Choroid plexus epithelial cell (primary cell): ENCODE measurements around the gene WNT10A.

Experiments
- DNase-seq: peaks from one replicate; pipeline ENCODE4 v3.0.0-alpha.2; 2010; ENCODE audit warnings: low read depth
- H3K4me3 ChIP-seq: 2 replicates; pipeline ENCODE4 v1.5.1; 2011; ENCODE audit warnings: low read depth, mild to moderate bottlenecking, control low read depth, low read length, moderate library complexity
- TF ChIP-seq, protein P1 (sequence below): conservative IDR thresholded peaks from 2 replicates; pipeline ENCODE4 v1.5.1; 2011; ENCODE audit warnings: low read depth, mild to moderate bottlenecking, control low read depth, inconsistent platforms, low read length, moderate library complexity

WNT10A gene

DNA sequence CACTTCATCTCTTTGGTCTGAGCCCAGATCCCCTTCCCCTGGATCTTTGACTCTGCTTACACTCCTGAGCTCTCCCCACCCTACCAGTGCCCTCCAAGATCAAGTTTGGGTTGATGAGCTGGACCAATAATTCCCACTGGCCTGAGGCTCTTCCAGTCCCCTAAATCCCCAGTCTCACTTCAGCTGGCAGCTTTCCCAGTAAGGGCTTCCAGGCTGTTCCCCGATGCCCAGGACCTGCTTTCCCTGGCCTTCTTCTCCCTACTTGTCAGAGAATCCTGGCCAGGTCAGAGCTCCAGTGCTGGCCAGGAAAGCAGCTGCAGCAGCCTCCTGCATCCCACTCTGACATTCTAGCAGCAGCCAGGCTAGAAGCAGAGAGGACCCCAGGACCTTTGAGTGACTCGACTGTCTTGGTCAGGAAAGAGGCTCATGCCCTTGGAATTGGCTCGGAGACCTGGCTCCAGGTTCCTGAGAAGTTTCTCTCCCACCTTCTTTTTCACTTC lies 17.6 kb upstream of the WNT10A start:
- H3K4me3 ChIP-seq: no peak overlapping the region
- TF ChIP-seq, protein P1, sequence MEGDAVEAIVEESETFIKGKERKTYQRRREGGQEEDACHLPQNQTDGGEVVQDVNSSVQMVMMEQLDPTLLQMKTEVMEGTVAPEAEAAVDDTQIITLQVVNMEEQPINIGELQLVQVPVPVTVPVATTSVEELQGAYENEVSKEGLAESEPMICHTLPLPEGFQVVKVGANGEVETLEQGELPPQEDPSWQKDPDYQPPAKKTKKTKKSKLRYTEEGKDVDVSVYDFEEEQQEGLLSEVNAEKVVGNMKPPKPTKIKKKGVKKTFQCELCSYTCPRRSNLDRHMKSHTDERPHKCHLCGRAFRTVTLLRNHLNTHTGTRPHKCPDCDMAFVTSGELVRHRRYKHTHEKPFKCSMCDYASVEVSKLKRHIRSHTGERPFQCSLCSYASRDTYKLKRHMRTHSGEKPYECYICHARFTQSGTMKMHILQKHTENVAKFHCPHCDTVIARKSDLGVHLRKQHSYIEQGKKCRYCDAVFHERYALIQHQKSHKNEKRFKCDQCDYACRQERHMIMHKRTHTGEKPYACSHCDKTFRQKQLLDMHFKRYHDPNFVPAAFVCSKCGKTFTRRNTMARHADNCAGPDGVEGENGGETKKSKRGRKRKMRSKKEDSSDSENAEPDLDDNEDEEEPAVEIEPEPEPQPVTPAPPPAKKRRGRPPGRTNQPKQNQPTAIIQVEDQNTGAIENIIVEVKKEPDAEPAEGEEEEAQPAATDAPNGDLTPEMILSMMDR: no peak
- DNase-seq: no peak

DNA sequence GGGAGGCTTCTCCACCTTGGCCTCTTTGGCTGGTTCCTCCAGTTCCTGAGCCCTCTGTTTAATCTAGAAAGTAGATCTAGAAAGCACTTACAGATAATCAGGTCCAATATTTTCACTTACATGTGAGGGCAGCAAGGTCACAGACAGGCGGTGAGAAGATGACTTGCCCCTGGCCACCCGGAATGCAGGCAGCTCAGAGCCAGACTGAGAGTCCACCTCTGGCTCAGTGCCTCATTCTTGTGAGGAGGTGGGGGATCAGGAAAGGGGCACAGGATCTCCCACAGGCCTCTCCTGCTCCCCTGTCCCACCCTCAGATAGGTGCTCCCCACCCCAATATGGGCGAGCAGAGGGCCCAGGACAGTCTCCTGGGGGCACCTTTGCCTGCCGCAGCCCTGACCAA lies 15.3 kb upstream of the WNT10A start:
- TF ChIP-seq, protein P1: no peak
- DNase-seq: no peak
- no peak overlapping the region for H3K4me3 ChIP-seq

DNA sequence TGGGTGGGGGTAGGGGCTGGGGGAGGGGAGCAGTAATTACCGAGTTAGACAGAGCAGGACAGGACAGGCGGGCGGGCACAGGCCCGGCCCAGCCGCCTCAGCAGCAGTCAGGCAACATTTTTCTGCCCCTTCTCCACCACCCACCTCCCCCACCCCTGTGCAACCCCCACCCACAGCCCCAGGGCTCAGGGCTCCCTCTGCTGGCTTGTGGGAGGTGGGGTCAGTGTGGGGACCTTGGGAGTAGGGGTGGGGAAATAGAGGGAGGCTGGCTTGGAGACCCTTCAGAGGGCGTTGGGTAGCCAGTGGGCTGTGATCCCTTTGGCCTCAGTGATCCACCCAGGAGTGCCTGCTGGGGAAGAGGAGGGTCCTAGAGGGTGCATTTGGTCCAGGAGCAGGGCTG lies 14.7 kb upstream of the WNT10A start:
- TF ChIP-seq, protein P1: no peak
- no peak overlapping the region for H3K4me3 ChIP-seq
- DNase-seq: no peak

DNA sequence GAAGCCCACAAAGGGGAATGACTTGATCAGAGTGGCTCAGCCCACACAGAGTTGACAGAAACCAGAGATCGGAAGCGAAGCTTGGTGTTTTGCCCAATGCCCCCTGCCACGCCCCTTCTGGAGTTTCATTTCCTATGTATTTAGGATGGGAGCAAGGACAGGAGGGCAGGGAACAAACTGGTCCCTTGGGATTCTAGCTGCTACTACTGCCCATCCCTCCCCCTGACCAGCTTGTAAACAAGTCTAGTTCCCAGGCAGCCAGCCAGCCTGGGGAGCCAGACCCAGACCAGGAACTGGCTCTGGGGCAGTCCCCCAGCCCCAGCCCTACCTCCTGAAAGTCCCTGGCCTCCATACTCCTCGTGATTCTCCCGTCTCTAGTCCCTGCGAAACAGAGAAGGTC lies 12.8 kb upstream of the WNT10A start:
- TF ChIP-seq, protein P1: no peak
- no peak overlapping the region for H3K4me3 ChIP-seq
- DNase-seq: no peak

DNA sequence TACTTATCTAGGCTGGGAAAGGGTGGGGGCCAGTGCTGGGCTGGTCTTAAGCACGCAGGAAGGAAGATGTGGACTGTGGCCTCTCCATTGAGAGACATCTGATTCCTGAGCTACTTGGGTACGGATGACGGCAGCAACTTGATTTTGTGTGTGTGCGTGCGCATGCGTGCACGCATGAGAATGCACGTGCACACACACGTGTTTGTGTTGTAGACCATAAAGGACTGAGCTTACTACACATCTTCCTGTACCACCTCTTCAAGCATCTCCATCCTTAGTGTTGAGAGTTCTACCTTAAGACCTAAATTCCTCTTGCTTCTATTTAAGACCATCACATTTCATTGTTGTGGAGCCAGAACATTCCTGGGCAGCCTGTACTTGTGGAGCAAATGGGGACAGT lies 11.6 kb upstream of the WNT10A start:
- H3K4me3 ChIP-seq: no peak overlapping the region
- TF ChIP-seq, protein P1: no peak
- DNase-seq: no peak

DNA sequence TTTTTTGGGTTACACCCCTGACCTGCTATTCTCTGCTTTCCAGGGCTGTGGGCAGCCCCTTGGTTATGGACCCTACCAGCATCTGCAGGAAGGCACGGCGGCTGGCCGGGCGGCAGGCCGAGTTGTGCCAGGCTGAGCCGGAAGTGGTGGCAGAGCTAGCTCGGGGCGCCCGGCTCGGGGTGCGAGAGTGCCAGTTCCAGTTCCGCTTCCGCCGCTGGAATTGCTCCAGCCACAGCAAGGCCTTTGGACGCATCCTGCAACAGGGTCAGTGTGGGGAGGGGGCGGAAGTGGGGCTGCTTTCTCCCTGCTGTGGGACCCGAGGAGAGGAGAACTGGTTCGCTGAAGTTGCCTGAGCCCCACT lies 9.7 kb upstream of the WNT10A start:
- H3K4me3 ChIP-seq: no peak overlapping the region
- TF ChIP-seq, protein P1: no peak
- DNase-seq: no peak
